ENCODE data around the gene FNIP2. TPM values are rescaled to one million over a fixed set of nuclear protein-coding genes. Genes with fewer than 3 reads are reported as not detected.

The FNIP2 gene
- total and polyA plus RNA-seq, 3 experiments from 2014 or later = 5.1 to 13.3 (median 11.7) TPM

- H3K27me3 ChIP-seq (ENCODE audit: insufficient read depth, low read length, poor library complexity, severe bottlenecking) = no peaks in the 10 kb centered on the region
- ChIA-PET POLR2A (no interaction called here), CTCF (no interaction called here)
- peaks cover 0 to 2% of the 10 kb centered on the region in 2 donors for H3K27me3 Mint-ChIP-seq
- peaks cover 6 to 55% (median 16%) of the 10 kb centered on the region in 3 donors for H3K36me3 Mint-ChIP-seq
- H3K4me1 Mint-ChIP-seq = peaks cover 4 to 9% (median 5%) of the 10 kb centered on the region in 3 donors
- H3K27ac ChIP-seq (ENCODE audit: low read depth, low read length) = no peak overlapping the region
- no peak overlapping the region for H3K27ac Mint-ChIP-seq
- no peak overlapping the region for H3K4me3 Mint-ChIP-seq
- H3K36me3 ChIP-seq (ENCODE audit: insufficient read depth, low read length) = no peaks in the 10 kb centered on the region
- H3K4me1 ChIP-seq (ENCODE audit: insufficient read depth, low read length) = peaks cover 4% of the 10 kb centered on the region
- no peak overlapping the region for H3K4me3 ChIP-seq (ENCODE audit: low read length)
- no peak for DNase-seq
- no peaks in the 10 kb centered on the region for H3K9me3 ChIP-seq (ENCODE audit: low read length)
- no peaks in the 10 kb centered on the region for H3K9me3 Mint-ChIP-seq
These were observed 100.2 kb downstream of the FNIP2 start for GRCh38 chr4:158869001-158869400.

- no peaks in the 10 kb centered on the region for H3K36me3 ChIP-seq (ENCODE audit: insufficient read depth, low read length)
- peaks cover 5 to 10% (median 6%) of the 10 kb centered on the region in 3 donors for H3K4me1 Mint-ChIP-seq
- POLR2A ChIA-PET = no interaction called here
- no peak for DNase-seq
- H3K27ac ChIP-seq (ENCODE audit: low read depth, low read length) = no peak overlapping the region
- peaks cover 4% of the 10 kb centered on the region for H3K4me1 ChIP-seq (ENCODE audit: insufficient read depth, low read length)
- CTCF ChIA-PET = no interaction called here
- H3K9me3 ChIP-seq (ENCODE audit: low read length) = no peaks in the 10 kb centered on the region
- no peak overlapping the region for H3K27ac Mint-ChIP-seq
- H3K4me3 ChIP-seq (ENCODE audit: low read length) = no peak overlapping the region
- H3K4me3 Mint-ChIP-seq = no peak overlapping the region
- no peaks in the 10 kb centered on the region for H3K27me3 ChIP-seq (ENCODE audit: insufficient read depth, low read length, poor library complexity, severe bottlenecking)
- H3K27me3 Mint-ChIP-seq = peaks cover 0 to under 1% of the 10 kb centered on the region in 2 donors
- H3K9me3 Mint-ChIP-seq = no peaks in the 10 kb centered on the region
- peaks cover 6 to 51% (median 13%) of the 10 kb centered on the region in 3 donors for H3K36me3 Mint-ChIP-seq
These were observed 100.9 kb downstream of the FNIP2 start for GRCh38 chr4:158869761-158870160.

GRCh38 chr4:158870282-158870625 is 101.4 kb downstream of the FNIP2 start:
- Histone ChIP-seq H3K27ac (ENCODE audit: low read depth, low read length) (no peak overlapping the region), H3K9me3 (ENCODE audit: low read length) (no peaks in the 10 kb centered on the region), H3K4me1 (ENCODE audit: insufficient read depth, low read length) (peaks cover 4% of the 10 kb centered on the region), H3K4me3 (ENCODE audit: low read length) (no peak overlapping the region), H3K36me3 (ENCODE audit: insufficient read depth, low read length) (no peaks in the 10 kb centered on the region), H3K27me3 (ENCODE audit: insufficient read depth, low read length, poor library complexity, severe bottlenecking) (no peaks in the 10 kb centered on the region)
- Mint-ChIP-seq H3K4me1 (peaks cover 5 to 10% (median 6%) of the 10 kb centered on the region in 3 donors), H3K4me3 (no peak overlapping the region), H3K36me3 (peaks cover 6 to 49% (median 13%) of the 10 kb centered on the region in 3 donors), H3K27me3 (no peaks in the 10 kb centered on the region), H3K27ac (peak overlapping the region in 2 of 8 donors; percentile 26 to 66), H3K9me3 (no peaks in the 10 kb centered on the region)
- no peak for DNase-seq
- ChIA-PET CTCF (no interaction called here), POLR2A (no interaction called here)

- POLR2A ChIA-PET = no interaction called here
These were observed 102.0 kb downstream of the FNIP2 start for GRCh38 chr4:158870626-158871334.

GRCh38 chr4:158871335-158871724 is 102.5 kb downstream of the FNIP2 start:
- no peaks in the 10 kb centered on the region for H3K27me3 ChIP-seq (ENCODE audit: insufficient read depth, low read length, poor library complexity, severe bottlenecking)
- H3K36me3 Mint-ChIP-seq = peaks cover 6 to 51% (median 16%) of the 10 kb centered on the region in 3 donors
- no peak overlapping the region for H3K4me3 ChIP-seq (ENCODE audit: low read length)
- DNase-seq = no peak
- no peak overlapping the region for H3K27ac ChIP-seq (ENCODE audit: low read depth, low read length)
- ChIA-PET POLR2A (no interaction called here), CTCF (no interaction called here)
- H3K36me3 ChIP-seq (ENCODE audit: insufficient read depth, low read length) = no peaks in the 10 kb centered on the region
- no peaks in the 10 kb centered on the region for H3K9me3 ChIP-seq (ENCODE audit: low read length)
- no peak overlapping the region for H3K4me3 Mint-ChIP-seq
- no peaks in the 10 kb centered on the region for H3K27me3 Mint-ChIP-seq
- peaks cover 4% of the 10 kb centered on the region for H3K4me1 ChIP-seq (ENCODE audit: insufficient read depth, low read length)
- no peak overlapping the region for H3K27ac Mint-ChIP-seq
- peaks cover 5 to 10% (median 6%) of the 10 kb centered on the region in 3 donors for H3K4me1 Mint-ChIP-seq
- no peaks in the 10 kb centered on the region for H3K9me3 Mint-ChIP-seq

More at GRCh38 chr4:158870626-158871334, 102.0 kb downstream of the FNIP2 start:
- no peak overlapping the region for H3K4me3 Mint-ChIP-seq
- CTCF ChIA-PET = no interaction called here
- no peaks in the 10 kb centered on the region for H3K27me3 Mint-ChIP-seq
- Histone ChIP-seq H3K36me3 (ENCODE audit: insufficient read depth, low read length) (no peaks in the 10 kb centered on the region), H3K27me3 (ENCODE audit: insufficient read depth, low read length, poor library complexity, severe bottlenecking) (no peaks in the 10 kb centered on the region), H3K4me3 (ENCODE audit: low read length) (no peak overlapping the region), H3K9me3 (ENCODE audit: low read length) (no peaks in the 10 kb centered on the region), H3K27ac (ENCODE audit: low read depth, low read length) (no peak overlapping the region), H3K4me1 (ENCODE audit: insufficient read depth, low read length) (peaks cover 4% of the 10 kb centered on the region)
- peaks cover 6 to 49% (median 13%) of the 10 kb centered on the region in 3 donors for H3K36me3 Mint-ChIP-seq
- H3K4me1 Mint-ChIP-seq = peaks cover 5 to 10% (median 6%) of the 10 kb centered on the region in 3 donors
- no peaks in the 10 kb centered on the region for H3K9me3 Mint-ChIP-seq
- no peak for DNase-seq
- H3K27ac Mint-ChIP-seq = peak overlapping the region in 3 of 8 donors; percentile 26 to 66 (median 47)

- Mint-ChIP-seq H3K4me1 (peaks cover 5 to 10% (median 6%) of the 10 kb centered on the region in 3 donors), H3K36me3 (peaks cover 20 to 46% (median 24%) of the 10 kb centered on the region in 3 donors), H3K9me3 (peaks cover 0 to 2% (median 0%) of the 10 kb centered on the region in 5 donors), H3K4me3 (no peak overlapping the region), H3K27me3 (peaks cover 0 to 2% of the 10 kb centered on the region in 2 donors), H3K27ac (peak overlapping the region in 4 of 8 donors; percentile 4 to 72 (median 24))
- no peaks in the 10 kb centered on the region for H3K27me3 ChIP-seq (ENCODE audit: insufficient read depth, low read length, poor library complexity, severe bottlenecking)
- DNase-seq = peak in 1 of 5 donors; percentile 20
- POLR2A ChIA-PET = no interaction called here
- no peak overlapping the region for H3K4me3 ChIP-seq (ENCODE audit: low read length)
- H3K36me3 ChIP-seq (ENCODE audit: insufficient read depth, low read length) = no peaks in the 10 kb centered on the region
- no peak overlapping the region for H3K27ac ChIP-seq (ENCODE audit: low read depth, low read length)
- peaks cover 4% of the 10 kb centered on the region for H3K4me1 ChIP-seq (ENCODE audit: insufficient read depth, low read length)
- CTCF ChIA-PET = interaction anchor here (1.5 kb wide), 1 partner anchor 17 kb away, joined by 3 read pairs; no protein-coding TSS in a partner anchor
- no peaks in the 10 kb centered on the region for H3K9me3 ChIP-seq (ENCODE audit: low read length)
These were observed 105.1 kb downstream of the FNIP2 start for GRCh38 chr4:158873795-158874401.

- ChIA-PET POLR2A (interaction anchor here (0.6 kb wide), 1 partner anchor 26 kb away, joined by 3 read pairs; no protein-coding TSS in a partner anchor), CTCF (interaction anchor here (0.6 kb wide), 1 partner anchor 159 kb away, joined by 3 read pairs; no protein-coding TSS in a partner anchor)
- Mint-ChIP-seq H3K36me3 (peaks cover 27 to 45% (median 30%) of the 10 kb centered on the region in 3 donors), H3K27ac (no peak overlapping the region), H3K4me3 (no peak overlapping the region), H3K9me3 (peaks cover 0 to 6% (median 0%) of the 10 kb centered on the region in 5 donors), H3K4me1 (peaks cover 5 to 10% (median 6%) of the 10 kb centered on the region in 3 donors), H3K27me3 (peaks cover 0 to 3% of the 10 kb centered on the region in 2 donors)
- no peak for DNase-seq
- Histone ChIP-seq H3K4me1 (ENCODE audit: insufficient read depth, low read length) (peaks cover 4% of the 10 kb centered on the region), H3K4me3 (ENCODE audit: low read length) (no peak overlapping the region), H3K27ac (ENCODE audit: low read depth, low read length) (no peak overlapping the region), H3K9me3 (ENCODE audit: low read length) (no peaks in the 10 kb centered on the region), H3K36me3 (ENCODE audit: insufficient read depth, low read length) (no peaks in the 10 kb centered on the region), H3K27me3 (ENCODE audit: insufficient read depth, low read length, poor library complexity, severe bottlenecking) (no peaks in the 10 kb centered on the region)
These were observed 106.2 kb downstream of the FNIP2 start for GRCh38 chr4:158875026-158875425.

- CTCF ChIA-PET = interaction anchor here (0.6 kb wide), 1 partner anchor 160 kb away, joined by 3 read pairs; no protein-coding TSS in a partner anchor
- H3K27ac Mint-ChIP-seq = no peak overlapping the region
- POLR2A ChIA-PET = interaction anchor here (0.6 kb wide), 1 partner anchor 25 kb away, joined by 3 read pairs; no protein-coding TSS in a partner anchor
These were observed 106.6 kb downstream of the FNIP2 start for GRCh38 chr4:158875455-158875854.

More at GRCh38 chr4:158875455-158875854, 106.6 kb downstream of the FNIP2 start:
- Histone ChIP-seq H3K9me3 (ENCODE audit: low read length) (no peaks in the 10 kb centered on the region), H3K27me3 (ENCODE audit: insufficient read depth, low read length, poor library complexity, severe bottlenecking) (no peaks in the 10 kb centered on the region), H3K27ac (ENCODE audit: low read depth, low read length) (no peak overlapping the region), H3K4me1 (ENCODE audit: insufficient read depth, low read length) (peaks cover 4% of the 10 kb centered on the region), H3K4me3 (ENCODE audit: low read length) (no peak overlapping the region), H3K36me3 (ENCODE audit: insufficient read depth, low read length) (no peaks in the 10 kb centered on the region)
- peaks cover 0 to 6% (median 0%) of the 10 kb centered on the region in 5 donors for H3K9me3 Mint-ChIP-seq
- peaks cover 26 to 43% (median 30%) of the 10 kb centered on the region in 3 donors for H3K36me3 Mint-ChIP-seq
- peaks cover 0 to 3% of the 10 kb centered on the region in 2 donors for H3K27me3 Mint-ChIP-seq
- no peak for DNase-seq
- no peak overlapping the region for H3K4me3 Mint-ChIP-seq
- peaks cover 5 to 10% (median 6%) of the 10 kb centered on the region in 3 donors for H3K4me1 Mint-ChIP-seq

Data from CD8-positive, alpha-beta memory T cell (primary cell).